Testis (tissue), 3 donors: ENCODE measurements around the gene HSD17B3. TPM values are rescaled to one million over a fixed set of nuclear protein-coding genes. Genes with fewer than 3 reads are reported as not detected.

ENCODE experiments used
- DNase-seq: peaks from one replicate; pipeline ENCODE4 v3.0.0-alpha.2; 2019
- H3K27ac ChIP-seq, 2 donors: fragments of 200-600 bp; sonication (generic); one replicate each; pipeline ENCODE4 v1.5.1; 2019
- H3K27me3 ChIP-seq: fragments of 200-600 bp; sonication (generic); one replicate; pipeline ENCODE4 v1.5.1; 2019
- H3K36me3 ChIP-seq: fragments of 200-600 bp; sonication (generic); one replicate; pipeline ENCODE4 v1.5.1; 2017; ENCODE audit warnings: low read depth; ENCODE audit errors: missing control alignments
- H3K4me1 ChIP-seq: fragments of 200-600 bp; sonication (generic); one replicate; pipeline ENCODE4 v1.5.1; 2019
- H3K4me3 ChIP-seq, 2 donors: fragments of 200-600 bp; sonication (generic); one replicate each; pipeline ENCODE4 v1.5.1; 2017 to 2019
- H3K9me3 ChIP-seq: fragments of 200-600 bp; sonication (generic); one replicate; pipeline ENCODE4 v1.5.1; 2017
- CTCF ChIP-seq, 3 experiments: fragments of 450-650 bp in 2 of 3; fragments of 200-600 bp in 1 of 3; sonication (generic) in 1 of 3; IDR thresholded peaks; one replicate each; pipeline ENCODE4 v1.5.1; 2016 to 2019; ENCODE audit warnings: antibody characterized with exemption in 3 of 3, mild to moderate bottlenecking in 2 of 3, moderate library complexity in 1 of 3
- POLR2A ChIP-seq: fragments of 450-650 bp; IDR thresholded peaks from one replicate; pipeline ENCODE4 v1.6.1; 2017; ENCODE audit warnings: antibody characterized with exemption, mild to moderate bottlenecking, moderate library complexity
- WGBS, 2 donors: methylation state at CpG; one replicate each; pipeline ENCODE4 v1.1.5; 2018; 5-methylcytosine and 5-hydroxymethylcytosine counted together
- intact Hi-C: fragments of 100-400 bp; cut with DNase I; formaldehyde crosslinking; loops from one replicate; pipeline ENCODE4 v1.15.1; 2023; ENCODE audit warnings: low total_unique reads
- polyA plus RNA-seq: library from polyadenylated mRNA; stranded (reverse); fragments of 350-450 nt; fragmentation: Illumina TruSeq; extraction: RNeasy Lipid Tissue Mini Kit (QIAGEN cat#74804); gene quantifications from one replicate; pipeline ENCODE4 v1.2.3, GENCODE V29; 2014; ENCODE audit warnings: low read depth, low replicate concordance; ENCODE audit not compliant: insufficient read depth
- total RNA-seq, 2 donors: library from RNA; depleted of rRNA; stranded (reverse); fragments of >200 nt; gene quantifications; one replicate each; pipeline ENCODE4 v1.2.3, GENCODE V29; 2016

HSD17B3 gene
- total and polyA plus RNA-seq, 3 donors from 2014 or later, result 103 to 159 (median 104) TPM

GRCh38 chr9:96222132-96222531 is 79.8 kb downstream of the HSD17B3 start:
- Histone ChIP-seq H3K9me3 (no peaks in the 10 kb centered on the region), H3K27me3 (no peaks in the 10 kb centered on the region), H3K4me1 (peaks cover 9% of the 10 kb centered on the region), H3K4me3 (no peak overlapping the region), H3K27ac (no peak overlapping the region), H3K36me3 (no peaks in the 10 kb centered on the region)
- DNase-seq, result no peak
- intact Hi-C loops, result no loop called here
- TF ChIP-seq POLR2A, result no peak
- peak; percentile 42 to 63 (median 44) for TF ChIP-seq CTCF (IDR thresholded peaks at IDR 0.05)
- 53 to 68% methylated on average over 2 of the region's 2 CpGs for WGBS, 2 donors

DNA sequence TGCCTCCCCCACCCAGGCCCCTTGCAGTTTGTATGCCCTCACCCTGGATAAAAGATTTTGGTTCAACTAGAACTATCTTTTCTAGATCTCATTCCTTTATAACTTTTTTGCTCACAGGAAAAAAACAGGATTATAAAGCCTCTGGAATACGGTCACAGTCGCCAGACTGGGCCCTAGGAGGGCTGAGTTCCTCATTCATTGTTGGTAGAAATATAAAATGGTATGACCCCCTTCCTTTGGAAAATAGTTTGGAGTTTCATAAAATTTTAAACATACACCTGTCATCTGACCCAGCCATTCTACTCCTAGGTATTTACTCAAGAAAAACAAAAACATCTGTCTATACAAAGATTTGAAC is 82.1 kb downstream of the HSD17B3 start:
- Histone ChIP-seq H3K27me3 (no peaks in the 10 kb centered on the region), H3K36me3 (no peaks in the 10 kb centered on the region), H3K4me3 (peak overlapping the region; percentile 42 to 66), H3K27ac (peak overlapping the region; percentile 80 to 84), H3K4me1 (peaks cover 28% of the 10 kb centered on the region), H3K9me3 (no peaks in the 10 kb centered on the region)
- intact Hi-C loops, result no loop called here
- TF ChIP-seq CTCF (IDR thresholded peaks at IDR 0.05), result no peak
- TF ChIP-seq POLR2A, result no peak
- WGBS, 2 donors, result 55 to 72% methylated on average over 2 of the region's 2 CpGs
- no peak for DNase-seq

- Histone ChIP-seq H3K36me3 (no peaks in the 10 kb centered on the region), H3K27ac (peak overlapping the region; percentile 80 to 84), H3K4me1 (peaks cover 28% of the 10 kb centered on the region), H3K27me3 (no peaks in the 10 kb centered on the region), H3K9me3 (no peaks in the 10 kb centered on the region), H3K4me3 (peak overlapping the region; percentile 42 to 66)
- intact Hi-C loops, result no loop called here
- DNase-seq, result peak; percentile 84
- WGBS, 2 donors, result 49 to 51% methylated on average over 41 to 61 of the region's 81 CpGs
- no peak for TF ChIP-seq POLR2A
- peak; percentile 68 to 86 (median 86) for TF ChIP-seq CTCF (IDR thresholded peaks at IDR 0.05)
These were observed 82.7 kb downstream of the HSD17B3 start for GRCh38 chr9:96219026-96219899.

- 2% methylated on average over 27 of the region's 43 CpGs for WGBS, 2 donors
- peak overlapping the region; percentile 42 to 66 for H3K4me3 ChIP-seq
- intact Hi-C loops, result no loop called here
- peak overlapping the region; percentile 80 to 84 for H3K27ac ChIP-seq
- TF ChIP-seq CTCF (IDR thresholded peaks at IDR 0.05) (peak; percentile 99), POLR2A (no peak)
- no peaks in the 10 kb centered on the region for H3K27me3 ChIP-seq
- no peaks in the 10 kb centered on the region for H3K9me3 ChIP-seq
- H3K36me3 ChIP-seq, result no peaks in the 10 kb centered on the region
- H3K4me1 ChIP-seq, result peaks cover 28% of the 10 kb centered on the region
- DNase-seq, result peak; percentile 87
These were observed 84.0 kb downstream of the HSD17B3 start for GRCh38 chr9:96217754-96218693.
